Osteocyte (in vitro differentiated cells): ENCODE measurements around the gene MOGAT1. TPM values are rescaled to one million over a fixed set of nuclear protein-coding genes. Genes with fewer than 3 reads are reported as not detected.

Experiments used
- DNase-seq: peaks from one replicate; pipeline ENCODE4 v3.0.0; 2021; ENCODE audit warnings: mixed read lengths; ENCODE audit not compliant: unreplicated experiment; ENCODE audit errors: extremely low spot score
- H3K27ac Mint-ChIP-seq: one replicate; pipeline ENCODE4 v1.8.0; 2021; ENCODE audit warnings: mild to moderate bottlenecking, mixed read lengths; ENCODE audit not compliant: unreplicated experiment
- H3K27me3 Mint-ChIP-seq: one replicate; pipeline ENCODE4 v1.8.0; 2021; ENCODE audit warnings: mixed read lengths; ENCODE audit not compliant: unreplicated experiment
- H3K36me3 Mint-ChIP-seq: one replicate; pipeline ENCODE4 v1.8.0; 2021; ENCODE audit warnings: mixed read lengths; ENCODE audit not compliant: unreplicated experiment
- H3K4me1 Mint-ChIP-seq: one replicate; pipeline ENCODE4 v1.8.0; 2021; ENCODE audit warnings: mixed read lengths; ENCODE audit not compliant: unreplicated experiment
- H3K4me3 Mint-ChIP-seq: one replicate; pipeline ENCODE4 v1.8.0; 2021; ENCODE audit warnings: mild to moderate bottlenecking, moderate library complexity, mixed read lengths; ENCODE audit not compliant: unreplicated experiment
- H3K9me3 Mint-ChIP-seq: one replicate; pipeline ENCODE4 v1.8.0; 2021; ENCODE audit warnings: mixed read lengths; ENCODE audit not compliant: unreplicated experiment
- total RNA-seq: library from RNA; stranded (reverse); gene quantifications from 2 replicates; pipeline ENCODE4 v1.2.1, GENCODE V29; 2021
- TF ChIP-seq, protein P1 (sequence below): fragments of 200-600 bp; sonication (generic); IDR thresholded peaks from 2 replicates; pipeline ENCODE4 v1.5.0; 2021; ENCODE audit warnings: antibody characterized with exemption, mild to moderate bottlenecking, moderate library complexity

MOGAT1 gene
- total RNA-seq, 1 donor from 2014 or later: not detected

- no peak for DNase-seq
- TF ChIP-seq, protein P1, sequence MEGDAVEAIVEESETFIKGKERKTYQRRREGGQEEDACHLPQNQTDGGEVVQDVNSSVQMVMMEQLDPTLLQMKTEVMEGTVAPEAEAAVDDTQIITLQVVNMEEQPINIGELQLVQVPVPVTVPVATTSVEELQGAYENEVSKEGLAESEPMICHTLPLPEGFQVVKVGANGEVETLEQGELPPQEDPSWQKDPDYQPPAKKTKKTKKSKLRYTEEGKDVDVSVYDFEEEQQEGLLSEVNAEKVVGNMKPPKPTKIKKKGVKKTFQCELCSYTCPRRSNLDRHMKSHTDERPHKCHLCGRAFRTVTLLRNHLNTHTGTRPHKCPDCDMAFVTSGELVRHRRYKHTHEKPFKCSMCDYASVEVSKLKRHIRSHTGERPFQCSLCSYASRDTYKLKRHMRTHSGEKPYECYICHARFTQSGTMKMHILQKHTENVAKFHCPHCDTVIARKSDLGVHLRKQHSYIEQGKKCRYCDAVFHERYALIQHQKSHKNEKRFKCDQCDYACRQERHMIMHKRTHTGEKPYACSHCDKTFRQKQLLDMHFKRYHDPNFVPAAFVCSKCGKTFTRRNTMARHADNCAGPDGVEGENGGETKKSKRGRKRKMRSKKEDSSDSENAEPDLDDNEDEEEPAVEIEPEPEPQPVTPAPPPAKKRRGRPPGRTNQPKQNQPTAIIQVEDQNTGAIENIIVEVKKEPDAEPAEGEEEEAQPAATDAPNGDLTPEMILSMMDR: no peak
- Mint-ChIP-seq H3K9me3 (no peaks in the 10 kb centered on the region), H3K4me3 (peak overlapping the region; percentile 8), H3K27me3 (peaks cover 23% of the 10 kb centered on the region), H3K27ac (no peak overlapping the region), H3K4me1 (no peaks in the 10 kb centered on the region), H3K36me3 (no peaks in the 10 kb centered on the region)
Measured at GRCh38 chr2:222670191-222671038, 1.0 kb upstream of the MOGAT1 start.

- DNase-seq: no peak
- Mint-ChIP-seq H3K4me1 (no peaks in the 10 kb centered on the region), H3K27ac (no peak overlapping the region), H3K27me3 (peaks cover 26% of the 10 kb centered on the region), H3K9me3 (no peaks in the 10 kb centered on the region), H3K36me3 (no peaks in the 10 kb centered on the region), H3K4me3 (peak overlapping the region; percentile 62)
- TF ChIP-seq, protein P1: no peak
Measured at GRCh38 chr2:222672068-222672401, 577 bp downstream of the MOGAT1 start.

GRCh38 chr2:222673273-222673672 is 1.8 kb downstream of the MOGAT1 start:
- Mint-ChIP-seq H3K36me3 (no peaks in the 10 kb centered on the region), H3K27ac (no peak overlapping the region), H3K27me3 (peaks cover 36% of the 10 kb centered on the region), H3K4me1 (no peaks in the 10 kb centered on the region), H3K9me3 (no peaks in the 10 kb centered on the region), H3K4me3 (no peak overlapping the region)
- DNase-seq: no peak
- TF ChIP-seq, protein P1: no peak

DNA sequence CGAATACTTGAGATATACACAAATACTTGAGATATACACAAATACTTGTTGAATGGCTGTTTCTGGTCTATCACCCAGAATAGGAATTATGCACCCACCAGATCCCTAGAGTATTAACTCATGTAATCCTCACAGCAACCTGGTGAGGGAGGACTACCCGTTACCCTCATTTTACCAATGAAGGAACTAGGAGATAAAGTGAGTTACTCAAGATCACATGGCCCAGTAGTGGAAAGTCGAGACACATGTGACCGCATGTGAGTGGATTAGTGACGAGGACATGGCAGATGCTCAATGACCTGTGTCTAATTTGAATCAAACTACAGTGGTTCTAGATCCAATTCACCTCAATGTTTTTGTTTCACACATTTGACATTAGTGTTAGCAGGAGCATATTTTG is 2.4 kb downstream of the MOGAT1 start:
- DNase-seq: no peak
- Mint-ChIP-seq H3K27ac (no peak overlapping the region), H3K9me3 (no peaks in the 10 kb centered on the region), H3K27me3 (peaks cover 40% of the 10 kb centered on the region), H3K4me1 (no peaks in the 10 kb centered on the region), H3K36me3 (no peaks in the 10 kb centered on the region), H3K4me3 (no peak overlapping the region)
- TF ChIP-seq, protein P1: no peak

DNA sequence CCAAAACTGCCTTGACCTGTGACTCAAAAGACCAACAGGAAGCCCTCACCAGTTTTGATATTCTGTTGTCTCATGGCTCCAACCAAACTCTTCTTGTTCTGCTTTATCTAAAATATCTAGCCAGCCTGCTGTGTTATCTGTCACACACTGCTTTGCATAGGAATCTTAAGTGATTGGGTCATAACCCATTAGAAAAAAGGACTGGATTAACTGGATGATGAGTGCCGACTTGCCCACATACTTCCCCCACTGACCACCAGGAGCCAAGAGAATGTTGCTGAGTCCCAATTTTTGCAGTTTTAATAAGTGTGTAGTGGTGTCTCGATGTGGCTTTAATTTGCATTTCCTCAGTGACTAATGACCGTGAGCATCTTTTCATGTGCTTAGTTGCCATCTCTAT is 6.5 kb downstream of the MOGAT1 start:
- Mint-ChIP-seq H3K4me3 (no peak overlapping the region), H3K27ac (no peak overlapping the region), H3K27me3 (peaks cover 68% of the 10 kb centered on the region), H3K36me3 (no peaks in the 10 kb centered on the region), H3K4me1 (no peaks in the 10 kb centered on the region), H3K9me3 (no peaks in the 10 kb centered on the region)
- no peak for DNase-seq
- TF ChIP-seq, protein P1: peak; percentile 9
